GM12891 (cell line): ENCODE results near the gene MOCOS.

ENCODE experiments used
- DNase-seq: peaks from one replicate; pipeline ENCODE4 v3.0.0; 2011; ENCODE audit warnings: low spot score; ENCODE audit not compliant: insufficient read length
- FAIRE-seq: peaks from 2 replicates; lab custom pipeline; 2011; peaks lifted over from hg19 to GRCh38; lab: Jason Lieb, UNC
- PAX5 ChIP-seq: IDR thresholded peaks from 2 replicates; pipeline ENCODE4 v1.6.1; 2011; ENCODE audit warnings: low read length, moderate library complexity, mild to moderate bottlenecking; ENCODE audit not compliant: insufficient read depth, severe bottlenecking
- POLR2A ChIP-seq: IDR thresholded peaks from 2 replicates; pipeline ENCODE4 v1.6.1; 2011; ENCODE audit warnings: low read depth, low read length, control low read depth
- POLR2AphosphoS5 ChIP-seq: IDR thresholded peaks from 2 replicates; pipeline ENCODE4 v1.6.1; 2011; ENCODE audit warnings: low read depth, low read length, control low read depth
- POU2F2 ChIP-seq: IDR thresholded peaks from 2 replicates; pipeline ENCODE4 v1.6.1; 2011; ENCODE audit warnings: low read depth, mild to moderate bottlenecking, control low read depth, low read length, moderate library complexity
- SPI1 ChIP-seq: IDR thresholded peaks from 2 replicates; pipeline ENCODE4 v1.6.1; 2011; ENCODE audit warnings: low read depth, low read length, control low read depth
- TAF1 ChIP-seq: IDR thresholded peaks from 2 replicates; pipeline ENCODE4 v1.6.1; 2011; ENCODE audit warnings: low read depth, low read length, control low read depth

The MOCOS gene

GRCh38 chr18:36264283-36264682 lies 77.0 kb downstream of the MOCOS start:
- TF ChIP-seq SPI1 (no peak), POLR2AphosphoS5 (no peak), POLR2A (no peak), PAX5 (no peak), TAF1 (no peak), POU2F2 (no peak)
- DNase-seq: no peak
- no peak for FAIRE-seq

DNA sequence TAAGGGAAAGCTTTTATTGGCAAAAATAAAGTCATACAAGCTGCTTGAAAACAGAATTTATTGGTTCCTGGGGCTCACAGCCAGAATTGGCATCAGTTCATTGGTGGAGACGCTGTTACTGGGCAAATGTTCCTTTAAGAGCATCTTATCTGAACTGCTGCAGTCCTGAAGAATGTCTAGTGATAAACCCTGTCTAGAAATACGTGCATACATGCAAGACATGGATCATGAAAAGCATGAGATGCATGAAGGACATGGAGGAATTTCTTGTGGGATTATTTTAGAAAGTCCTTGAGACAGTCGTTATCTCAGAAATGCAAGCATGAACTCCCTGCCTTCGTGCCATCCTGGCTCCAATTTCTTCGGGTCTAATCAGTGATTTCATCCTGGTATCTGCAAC lies 77.7 kb downstream of the MOCOS start:
- TF ChIP-seq POLR2A: no peak
- no peak for TF ChIP-seq POU2F2
- no peak for TF ChIP-seq SPI1
- no peak for TF ChIP-seq POLR2AphosphoS5
- no peak for TF ChIP-seq TAF1
- no peak for TF ChIP-seq PAX5
- FAIRE-seq: no peak
- DNase-seq: no peak

GRCh38 chr18:36269157-36269556 lies 81.9 kb downstream of the MOCOS start:
- no peak for FAIRE-seq
- no peak for DNase-seq
- no peak for TF ChIP-seq POU2F2
- no peak for TF ChIP-seq SPI1
- no peak for TF ChIP-seq POLR2A
- no peak for TF ChIP-seq PAX5
- TF ChIP-seq POLR2AphosphoS5: no peak
- no peak for TF ChIP-seq TAF1

DNA sequence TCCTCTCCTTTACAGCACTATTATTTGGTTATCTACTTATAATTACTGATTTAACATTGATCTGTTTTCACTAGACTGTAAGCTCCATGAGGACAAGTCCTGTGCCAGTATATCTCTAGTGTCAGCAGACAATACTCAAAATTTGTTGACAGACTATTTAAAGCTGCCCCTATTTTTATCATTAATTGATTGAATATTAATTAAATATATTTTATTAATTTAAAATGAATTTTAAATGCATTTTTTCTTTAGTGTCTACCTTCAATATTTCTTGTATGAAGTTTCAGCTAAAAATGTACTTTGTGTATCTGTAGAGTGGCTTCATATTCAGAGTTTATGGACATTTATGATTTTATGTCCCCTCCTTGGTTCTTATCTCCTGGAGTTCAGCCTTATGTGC lies 83.9 kb downstream of the MOCOS start:
- no peak for FAIRE-seq
- DNase-seq: no peak
- TF ChIP-seq TAF1 (no peak), POLR2A (no peak), SPI1 (no peak), POLR2AphosphoS5 (no peak)

DNA sequence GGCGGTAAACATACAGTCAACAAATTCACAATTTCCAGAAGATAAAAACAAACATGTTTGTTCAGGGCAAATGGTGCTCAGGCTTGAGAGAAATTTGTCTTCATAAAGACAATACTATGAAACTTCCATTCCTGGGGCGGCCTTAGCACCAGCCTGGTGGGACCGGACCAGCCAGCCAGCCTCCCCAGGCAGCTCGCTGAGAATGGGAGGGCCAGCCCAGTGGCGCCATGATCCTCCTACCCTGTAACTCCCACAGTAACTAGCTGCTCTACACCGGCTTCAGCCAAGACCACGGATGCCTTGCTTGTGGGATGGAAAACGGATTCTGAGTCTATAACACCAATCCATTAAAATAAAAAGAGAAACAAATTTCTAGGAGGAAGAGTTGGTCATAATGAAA lies 86.0 kb downstream of the MOCOS start:
- FAIRE-seq: no peak
- no peak for DNase-seq
- TF ChIP-seq POLR2A (no peak), SPI1 (no peak), POLR2AphosphoS5 (no peak), POU2F2 (no peak), TAF1 (no peak), PAX5 (no peak)

DNA sequence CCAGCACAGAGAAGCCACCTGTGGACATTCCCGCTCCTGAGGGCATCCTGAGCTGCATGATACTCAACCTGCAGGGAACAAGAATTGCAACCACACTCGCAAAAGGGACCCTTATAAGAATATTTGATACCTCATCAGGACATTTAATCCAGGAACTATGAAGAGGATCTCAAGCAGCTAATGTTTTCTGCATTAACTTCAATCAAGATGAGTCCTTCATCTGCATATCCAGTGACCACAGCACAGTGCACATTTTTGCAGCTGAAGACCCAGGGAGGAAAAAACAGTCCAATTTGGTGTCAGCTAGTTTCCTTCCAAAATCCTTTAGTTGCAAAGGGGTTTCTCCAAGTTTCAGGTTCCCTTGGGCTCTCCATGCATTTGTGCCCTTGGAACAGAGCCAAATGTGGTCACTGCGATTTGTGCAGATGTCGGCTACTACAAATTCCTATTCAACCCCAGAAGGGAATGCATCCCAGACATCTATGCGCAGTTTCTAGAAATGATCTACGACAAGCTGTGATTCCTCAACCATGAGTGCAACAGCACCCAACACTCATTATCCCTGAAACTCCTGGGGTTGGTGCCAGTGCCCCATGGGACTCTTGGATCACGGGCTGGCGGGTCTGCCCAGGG lies 86.9 kb downstream of the MOCOS start:
- no peak for FAIRE-seq
- TF ChIP-seq POLR2AphosphoS5 (no peak), POU2F2 (no peak)
- DNase-seq: no peak

DNA sequence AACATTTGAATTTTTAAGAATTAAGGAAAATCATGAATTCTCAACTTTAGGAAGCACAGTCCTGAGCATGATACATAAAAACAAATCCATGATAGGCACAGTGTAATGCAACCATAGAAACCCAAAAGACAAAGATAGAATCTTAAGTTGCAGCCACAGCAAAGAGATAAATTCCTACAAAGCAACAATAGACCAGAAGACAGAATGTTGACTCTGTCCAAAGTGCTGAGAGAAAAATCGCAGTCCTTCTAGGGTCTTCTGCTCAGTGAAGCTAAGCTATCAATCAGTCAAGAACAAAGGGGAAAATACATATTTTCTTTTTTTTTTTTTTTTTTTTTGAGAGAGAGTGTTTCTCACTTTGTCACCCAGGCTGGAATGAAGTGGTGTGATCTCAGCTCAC lies 88.3 kb downstream of the MOCOS start:
- FAIRE-seq (no peak), DNase-seq (no peak)
- TF ChIP-seq PAX5 (no peak), SPI1 (no peak), POLR2A (no peak), TAF1 (no peak), POU2F2 (no peak), POLR2AphosphoS5 (no peak)

- FAIRE-seq (no peak), DNase-seq (no peak)
- TF ChIP-seq POLR2AphosphoS5 (no peak), SPI1 (no peak), TAF1 (no peak), POU2F2 (no peak), PAX5 (no peak), POLR2A (no peak)
Observed at GRCh38 chr18:36279001-36279400, 91.7 kb downstream of the MOCOS start.

- FAIRE-seq (no peak), DNase-seq (no peak)
- TF ChIP-seq POLR2AphosphoS5 (no peak), TAF1 (no peak), POLR2A (no peak), PAX5 (no peak), POU2F2 (no peak), SPI1 (no peak)
Observed at GRCh38 chr18:36281936-36282335, 94.6 kb downstream of the MOCOS start.

DNA sequence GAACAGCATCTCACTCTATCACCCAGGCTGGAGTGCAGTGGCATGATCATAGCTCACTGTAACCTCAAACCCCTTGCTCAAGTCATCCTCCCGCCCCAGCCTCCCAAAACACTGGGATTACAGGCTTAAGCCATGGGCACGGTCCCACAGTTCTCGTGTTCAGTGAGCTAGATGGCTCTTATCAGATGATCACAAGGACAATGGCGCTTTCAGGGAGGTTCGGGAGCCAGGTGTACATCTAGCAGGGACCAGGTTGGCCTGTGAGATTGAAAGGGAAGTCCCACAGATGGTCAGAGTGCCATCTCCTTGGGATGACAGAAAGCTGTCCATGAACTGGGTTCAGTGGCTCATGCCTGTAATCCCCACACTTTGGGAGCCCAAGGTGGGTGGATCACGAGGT lies 96.2 kb downstream of the MOCOS start:
- no peak for FAIRE-seq
- TF ChIP-seq SPI1: no peak
- TF ChIP-seq POU2F2: no peak
- no peak for TF ChIP-seq POLR2AphosphoS5
- TF ChIP-seq TAF1: no peak
- no peak for TF ChIP-seq PAX5
- TF ChIP-seq POLR2A: no peak
- DNase-seq: no peak

GRCh38 chr18:36284268-36284667 lies 97.0 kb downstream of the MOCOS start:
- FAIRE-seq (no peak), DNase-seq (no peak)
- TF ChIP-seq TAF1 (no peak), POU2F2 (no peak), SPI1 (no peak), PAX5 (no peak), POLR2A (no peak)
